B cell (primary cell): ENCODE measurements around the gene PPP1R13B. TPM values are rescaled to one million over a fixed set of nuclear protein-coding genes. Genes with fewer than 3 reads are reported as not detected.

Source experiments
- ATAC-seq: fragments of 200-7000 bp; cut with Tn5 transposase; one replicate; pipeline ENCODE4 v1.10.0; 2021; ENCODE audit warnings: low read depth, mild to moderate bottlenecking, moderate number of reproducible peaks, moderate library complexity
- CTCF ChIA-PET: fragments of 350-600 bp; sonication (Branson Sonifier 250); formaldehyde crosslinking; loops from one replicate; lab custom pipeline; 2021; ENCODE audit warnings: antibody characterized with exemption, inconsistent platforms; lab: Charles Lee
- POLR2A ChIA-PET: fragments of 350-600 bp; sonication (Branson Sonifier 250); formaldehyde crosslinking; loops from one replicate; lab custom pipeline; 2021; ENCODE audit warnings: antibody characterized with exemption; lab: Charles Lee
- DNase-seq: peaks from one replicate; pipeline ENCODE4 v3.0.0; 2013
- H2AFZ ChIP-seq: 2 replicates; pipeline ENCODE4 v1.6.1; 2012; ENCODE audit warnings: mild to moderate bottlenecking, low read depth, low read length; ENCODE audit not compliant: insufficient read depth, poor library complexity, severe bottlenecking
- H3K27ac ChIP-seq, 2 donors: 1 replicate in 1 of 2; 2 replicates in 1 of 2; pipeline ENCODE4 v1.5.1; 2012 to 2013; ENCODE audit warnings: low read length in 2 of 2, mild to moderate bottlenecking in 2 of 2, moderate library complexity in 1 of 2
- H3K27me3 ChIP-seq, 4 experiments: fragments of 200-600 bp in 1 of 4; sonication (generic) in 1 of 4; replicated peaks in 1 of 4; 1 replicate in 2 of 4; 2 replicates in 2 of 4; pipeline versions ENCODE4 v1.6.1 to v1.7.0; 2013 to 2016; ENCODE audit warnings: low read length in 3 of 4, mild to moderate bottlenecking in 2 of 4, mixed read lengths in 1 of 4, moderate library complexity in 1 of 4; ENCODE audit not compliant: insufficient read depth in 4 of 4, control insufficient read depth in 3 of 4; ENCODE audit errors: control extremely low read depth in 1 of 4
- H3K36me3 ChIP-seq, 2 experiments: replicated peaks in 1 of 2; 1 replicate in 1 of 2; 2 replicates in 1 of 2; pipeline versions ENCODE4 v1.6.1 to v1.7.1; 2013; ENCODE audit warnings: low read length in 1 of 2; ENCODE audit not compliant: insufficient read depth in 2 of 2, control insufficient read depth in 1 of 2; ENCODE audit errors: control extremely low read depth in 1 of 2, extremely low read depth in 1 of 2
- H3K4me1 ChIP-seq, 2 donors: fragments of 200-600 bp in 1 of 2; sonication (generic) in 1 of 2; 1 replicate in 1 of 2; 2 replicates in 1 of 2; pipeline versions ENCODE4 v1.5.1 to v1.6.1; 2013 to 2017; ENCODE audit warnings: low read length in 2 of 2; ENCODE audit not compliant: control insufficient read depth in 2 of 2, insufficient read depth in 2 of 2
- H3K4me2 ChIP-seq: replicated peaks from 2 replicates; pipeline ENCODE3; 2012; ENCODE audit warnings: mild to moderate bottlenecking, low read depth, low read length; ENCODE audit not compliant: poor library complexity, severe bottlenecking
- H3K4me3 ChIP-seq, 5 experiments: fragments of 200-600 bp in 1 of 5; sonication (generic) in 1 of 5; 1 replicate in 3 of 5; 2 replicates in 2 of 5; pipeline versions ENCODE4 v1.5.1 to v1.7.0; 2011 to 2016; ENCODE audit warnings: low read length in 4 of 5, mild to moderate bottlenecking in 4 of 5, low read depth in 2 of 5, control low read depth in 1 of 5, moderate library complexity in 1 of 5; ENCODE audit not compliant: insufficient read depth in 1 of 5; ENCODE audit errors: control extremely low read depth in 1 of 5, extremely low read depth in 1 of 5
- H3K79me2 ChIP-seq: fragments of 200-600 bp; sonication (generic); one replicate; pipeline ENCODE4 v1.6.0; 2016; ENCODE audit warnings: low read length; ENCODE audit not compliant: control insufficient read depth, insufficient read depth
- H3K9ac ChIP-seq: fragments of 200-600 bp; sonication (generic); 2 replicates; pipeline ENCODE4 v1.6.1; 2017; ENCODE audit warnings: mild to moderate bottlenecking, low read length, moderate library complexity
- H3K9me3 ChIP-seq, 3 donors: one replicate each; pipeline versions ENCODE4 v1.6.1 to v1.7.1; 2013; ENCODE audit warnings: low read length in 2 of 3; ENCODE audit not compliant: control insufficient read depth in 2 of 3, insufficient read depth in 1 of 3; ENCODE audit errors: control extremely low read depth in 1 of 3
- H4K20me1 ChIP-seq: 2 replicates; pipeline ENCODE4 v1.6.0; 2012; ENCODE audit warnings: mild to moderate bottlenecking, low read length; ENCODE audit not compliant: insufficient read depth, control insufficient read depth, poor library complexity, severe bottlenecking
- H3K27ac Mint-ChIP-seq: one replicate; pipeline ENCODE4 v1.8.0; 2021; ENCODE audit warnings: mixed read lengths
- H3K27me3 Mint-ChIP-seq: one replicate; pipeline ENCODE4 v1.8.0; 2021; ENCODE audit warnings: mixed read lengths
- H3K4me1 Mint-ChIP-seq: one replicate; pipeline ENCODE4 v1.8.0; 2021; ENCODE audit warnings: mixed read lengths
- H3K4me3 Mint-ChIP-seq: one replicate; pipeline ENCODE4 v1.8.0; 2021; ENCODE audit warnings: mixed read lengths
- H3K9me3 Mint-ChIP-seq: one replicate; pipeline ENCODE4 v1.8.0; 2022; ENCODE audit warnings: mixed read lengths; ENCODE audit not compliant: insufficient read depth
- CTCF ChIP-seq: fragments of 200-600 bp; IDR thresholded peaks from one replicate; pipeline ENCODE4 v1.8.0; 2022; ENCODE audit warnings: antibody characterized with exemption, mild to moderate bottlenecking
- EZH2 ChIP-seq: IDR thresholded peaks from 2 replicates; pipeline ENCODE4 v1.6.1; 2012; ENCODE audit warnings: borderline replicate concordance, low read depth, mild to moderate bottlenecking, moderate library complexity, low read length; ENCODE audit not compliant: insufficient read depth, poor library complexity, severe bottlenecking
- WGBS: methylation state at CpG from one replicate; pipeline ENCODE4 v1.1.5; 2013; ENCODE audit warnings: missing lambda C conversion rate; ENCODE audit not compliant: insufficient coverage; 5-methylcytosine and 5-hydroxymethylcytosine counted together
- intact Hi-C: fragments of 100-400 bp; cut with micrococcal nuclease; formaldehyde crosslinking; loops from one replicate; pipeline ENCODE4 v1.10.0; 2022
- polyA plus RNA-seq: library from polyadenylated mRNA; depleted of rRNA; stranded (reverse); fragments of >200 nt; gene quantifications from 2 replicates; pipeline ENCODE4 v1.2.3, GENCODE V29; 2012
- total RNA-seq, 2 donors: library from RNA; stranded (reverse); fragments of 120-200 nt in 1 of 2; gene quantifications; 1 replicate in 1 of 2; 2 replicates in 1 of 2; pipeline versions ENCODE4 v1.2.3 to v1.2.4, GENCODE V29; 2013 to 2022

Gene PPP1R13B
- total and polyA plus RNA-seq, 2 donors (not counting 1 experiment from before 2014, with no cell fraction given): 10.1 to 27.7 TPM

- no peaks in the 10 kb centered on the region for H3K27me3 ChIP-seq
- intact Hi-C loops: no loop called here
- H3K27me3 Mint-ChIP-seq: no peaks in the 10 kb centered on the region
- TF ChIP-seq EZH2: no peak
- TF ChIP-seq CTCF: no peak
- peaks cover 0 to 15% of the 10 kb centered on the region in 2 experiments for H3K36me3 ChIP-seq
- WGBS: 89% methylated on average over 12 of the region's 15 CpGs
- H3K4me3 ChIP-seq: no peak overlapping the region
- H4K20me1 ChIP-seq: no peaks in the 10 kb centered on the region
- H2AFZ ChIP-seq: no peak overlapping the region
- no peak overlapping the region for H3K4me3 Mint-ChIP-seq
- H3K27ac ChIP-seq: no peak overlapping the region
- no peaks in the 10 kb centered on the region for H3K9me3 Mint-ChIP-seq
- no peak overlapping the region for H3K9ac ChIP-seq
- no peaks in the 10 kb centered on the region for H3K4me1 ChIP-seq
- H3K9me3 ChIP-seq: no peaks in the 10 kb centered on the region
- DNase-seq (no peak), ATAC-seq (no peak)
- H3K27ac Mint-ChIP-seq: no peak overlapping the region
- ChIA-PET POLR2A (no interaction called here), CTCF (no interaction called here)
- no peaks in the 10 kb centered on the region for H3K4me1 Mint-ChIP-seq
- H3K4me2 ChIP-seq: no peak overlapping the region
- no peaks in the 10 kb centered on the region for H3K79me2 ChIP-seq
Observed at GRCh38 chr14:103744621-103745395, 102.6 kb downstream of the PPP1R13B start.

GRCh38 chr14:103743691-103744090 is 103.7 kb downstream of the PPP1R13B start:
- whole genome bisulfite sequencing: 92% methylated on average over 15 of the region's 15 CpGs
- CTCF ChIA-PET: no interaction called here
- intact Hi-C loops: no loop called here

More at GRCh38 chr14:103743691-103744090, 103.7 kb downstream of the PPP1R13B start:
- no peaks in the 10 kb centered on the region for H3K27me3 Mint-ChIP-seq
- Histone ChIP-seq H3K4me1 (no peaks in the 10 kb centered on the region), H2AFZ (no peak overlapping the region), H3K9me3 (no peaks in the 10 kb centered on the region), H3K9ac (no peak overlapping the region), H3K27ac (no peak overlapping the region), H4K20me1 (no peaks in the 10 kb centered on the region), H3K36me3 (peaks cover 0 to 10% of the 10 kb centered on the region in 2 experiments), H3K79me2 (no peaks in the 10 kb centered on the region), H3K27me3 (no peaks in the 10 kb centered on the region), H3K4me3 (no peak overlapping the region), H3K4me2 (no peak overlapping the region)
- ATAC-seq (no peak), DNase-seq (no peak)
- H3K27ac Mint-ChIP-seq: no peak overlapping the region
- TF ChIP-seq CTCF (no peak), EZH2 (no peak)
- H3K4me3 Mint-ChIP-seq: no peak overlapping the region
- H3K9me3 Mint-ChIP-seq: no peaks in the 10 kb centered on the region
- H3K4me1 Mint-ChIP-seq: no peaks in the 10 kb centered on the region
- POLR2A ChIA-PET: no interaction called here
